Hepatocyte (in vitro differentiated cells): ENCODE data around the gene SART1.

ENCODE experiments used
- EZH2 ChIP-seq: fragments of 200-600 bp; sonication (generic); IDR thresholded peaks from 2 replicates; pipeline ENCODE4 v1.6.1; 2016; ENCODE audit warnings: antibody characterized with exemption, mild to moderate bottlenecking, borderline replicate concordance
- EZH2phosphoT487 ChIP-seq: fragments of 200-600 bp; sonication (generic); IDR thresholded peaks from one replicate; pipeline ENCODE4 v1.6.1; 2018; ENCODE audit warnings: antibody characterized with exemption, mild to moderate bottlenecking, low read depth, moderate library complexity; ENCODE audit not compliant: unreplicated experiment, severe bottlenecking
- TF ChIP-seq, protein P1 (sequence below): fragments of 200-600 bp; sonication (generic); IDR thresholded peaks from 2 replicates; pipeline ENCODE4 v1.5.1; 2016; ENCODE audit warnings: antibody characterized with exemption, mild to moderate bottlenecking; ENCODE audit not compliant: poor library complexity

DNA sequence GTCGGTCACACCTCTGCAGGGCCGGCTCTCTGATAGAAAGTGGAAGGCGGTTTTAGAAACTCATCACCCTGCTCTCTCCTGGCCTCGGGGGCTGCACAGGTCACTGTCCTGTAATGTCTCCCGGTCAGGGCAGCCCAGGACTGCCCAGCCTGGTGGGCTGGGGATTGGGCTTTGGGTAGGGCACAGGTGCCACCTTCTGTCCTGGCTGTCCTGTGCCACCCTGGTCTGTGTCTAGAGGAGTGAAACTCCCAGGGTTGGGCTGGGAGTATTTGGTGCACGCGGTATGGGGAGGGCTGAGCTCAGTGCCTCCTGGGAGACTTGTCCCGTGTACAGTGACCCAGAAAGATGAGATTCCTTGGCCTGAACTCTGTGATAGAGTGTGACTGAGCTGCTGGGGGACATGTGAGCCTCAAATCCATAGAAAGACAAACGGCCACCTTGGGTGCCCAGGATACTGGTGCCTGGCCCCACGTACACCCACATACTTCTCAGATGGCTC lies 17.8 kb downstream of the SART1 start:
- TF ChIP-seq, protein P1, sequence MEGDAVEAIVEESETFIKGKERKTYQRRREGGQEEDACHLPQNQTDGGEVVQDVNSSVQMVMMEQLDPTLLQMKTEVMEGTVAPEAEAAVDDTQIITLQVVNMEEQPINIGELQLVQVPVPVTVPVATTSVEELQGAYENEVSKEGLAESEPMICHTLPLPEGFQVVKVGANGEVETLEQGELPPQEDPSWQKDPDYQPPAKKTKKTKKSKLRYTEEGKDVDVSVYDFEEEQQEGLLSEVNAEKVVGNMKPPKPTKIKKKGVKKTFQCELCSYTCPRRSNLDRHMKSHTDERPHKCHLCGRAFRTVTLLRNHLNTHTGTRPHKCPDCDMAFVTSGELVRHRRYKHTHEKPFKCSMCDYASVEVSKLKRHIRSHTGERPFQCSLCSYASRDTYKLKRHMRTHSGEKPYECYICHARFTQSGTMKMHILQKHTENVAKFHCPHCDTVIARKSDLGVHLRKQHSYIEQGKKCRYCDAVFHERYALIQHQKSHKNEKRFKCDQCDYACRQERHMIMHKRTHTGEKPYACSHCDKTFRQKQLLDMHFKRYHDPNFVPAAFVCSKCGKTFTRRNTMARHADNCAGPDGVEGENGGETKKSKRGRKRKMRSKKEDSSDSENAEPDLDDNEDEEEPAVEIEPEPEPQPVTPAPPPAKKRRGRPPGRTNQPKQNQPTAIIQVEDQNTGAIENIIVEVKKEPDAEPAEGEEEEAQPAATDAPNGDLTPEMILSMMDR = no peak
- TF ChIP-seq EZH2 = no peak
- no peak for TF ChIP-seq EZH2phosphoT487
